ENCODE results near the gene GMDS. TPM values are rescaled to one million over a fixed set of nuclear protein-coding genes. Genes with fewer than 3 reads are reported as not detected.

Gene GMDS
- total and polyA plus RNA-seq, 2 of the 4 experiments (the other 2 are of a cell fraction): 7.3 to 21.9 TPM

DNA sequence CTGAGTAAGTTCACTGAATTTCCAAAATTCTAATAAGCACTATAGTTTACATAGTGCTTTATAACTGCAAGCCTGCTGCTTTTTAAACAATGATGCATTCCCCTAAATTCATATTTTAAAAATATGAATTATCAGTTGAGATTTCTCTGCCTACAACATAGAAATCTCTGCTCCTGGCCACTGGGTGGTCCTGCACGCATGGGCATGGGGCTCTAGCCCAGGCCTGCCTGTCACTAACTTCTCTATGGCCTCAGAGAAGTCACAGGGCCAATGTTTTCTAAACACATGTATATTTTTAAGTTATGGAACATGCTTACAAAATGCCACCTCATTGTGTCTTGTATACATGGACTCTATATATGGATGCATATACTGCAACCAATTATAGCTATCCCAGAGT lies 424.7 kb downstream of the GMDS start:
- Histone ChIP-seq H4K91ac (ENCODE audit: insufficient read depth, low read depth, low read length) (no peak overlapping the region), H2BK120ac (ENCODE audit: low read depth, low read length) (peak overlapping the region; percentile 58), H2BK5ac (ENCODE audit: low read depth, low read length, poor library complexity, severe bottlenecking) (peak overlapping the region; percentile 33), H4K5ac (ENCODE audit: low read depth, low read length) (peak overlapping the region; percentile 76; the same call in 1 of the 2 replicates), H2BK20ac (ENCODE audit: low read depth, low read length) (0 out of 2 replicates have a peak overlapping the region, but pooled peaks have one; percentile 45), H3K9me1 (ENCODE audit: insufficient read depth, low read length) (peaks cover 2% of the 10 kb centered on the region; the same call in 1 of the 2 replicates), H3K27ac (ENCODE audit: insufficient read depth, low read length) (peak overlapping the region; percentile 35; the same call in 1 of the 2 replicates), H3K18ac (ENCODE audit: low read depth, low read length) (peak overlapping the region; percentile 72; the same call in 1 of the 2 replicates), H3K36me3 (ENCODE audit: control insufficient read depth, insufficient read depth, low read length) (no peaks in the 10 kb centered on the region), H2AK9ac (replicated peaks; ENCODE audit: low read depth, low read length, poor library complexity) (no peak overlapping the region), H3K56ac (ENCODE audit: extremely low read depth, insufficient read depth, low read length) (no peak overlapping the region), H3K27me3 (ENCODE audit: control insufficient read depth, insufficient read depth, low read length) (no peaks in the 10 kb centered on the region), H3K4me2 (ENCODE audit: low read depth, low read length) (peak overlapping the region; percentile 89), H3K23ac (ENCODE audit: low read depth, low read length) (no peak overlapping the region), H2AFZ (replicated peaks; ENCODE audit: low read length, poor library complexity) (no peak overlapping the region), H3K9ac (ENCODE audit: low read depth, low read length) (no peak overlapping the region), H3K79me1 (ENCODE audit: low read depth in 1 of 2, low read length in 2 of 2) (no peaks in the 10 kb centered on the region), H3K4me3 (ENCODE audit: insufficient read depth, low read depth, low read length) (no peak overlapping the region), H4K8ac (ENCODE audit: low read depth in 2 of 2, low read length in 2 of 2) (peak overlapping the region in 1 of 2 experiments; percentile 43; a peak in 2 of 4 replicates), H3K4ac (ENCODE audit: low read depth, low read length) (0 out of 2 replicates have a peak overlapping the region, but pooled peaks have one; percentile 47), H3K14ac (replicated peaks; ENCODE audit: low read depth, low read length) (no peak overlapping the region), H2AK5ac (ENCODE audit: low read depth, low read length) (no peak overlapping the region), H2BK15ac (ENCODE audit: low read depth, low read length) (0 out of 3 replicates have a peak overlapping the region, but pooled peaks have one; percentile 45), H4K20me1 (ENCODE audit: insufficient read depth, low read length) (no peaks in the 10 kb centered on the region), H3K4me1 (ENCODE audit: control insufficient read depth, insufficient read depth, low read length) (peaks cover 11% of the 10 kb centered on the region), H3K9me3 (ENCODE audit: control insufficient read depth, insufficient read depth, low read length) (no peaks in the 10 kb centered on the region)
- POLR2A ChIA-PET (ENCODE audit: unreplicated experiment): no interaction called here
- DNase-seq (no peak), ATAC-seq (ENCODE audit: low read depth) (peak; percentile 44)
- dilution Hi-C loops (cut with HindIII; ENCODE audit: low sequenced_read_pairs, unreplicated experiment): no loop called here
- BruUV-seq (replicated peaks): no TSS peak
- intact Hi-C loops (cut with micrococcal nuclease): loop anchor here (10.0 kb wide), 1 partner anchor 284 kb away; no protein-coding TSS in a partner anchor
- TF ChIP-seq RAD21 (IDR thresholded peaks at IDR 0.05; ENCODE audit: low read length) (no peak), POLR2A (IDR thresholded peaks at IDR 0.05; ENCODE audit: low read depth, low read length) (no peak), MAFK (IDR thresholded peaks at IDR 0.05; ENCODE audit: low read depth, low read length) (no peak), NFE2L2 (IDR thresholded peaks at IDR 0.05; ENCODE audit: low read depth, low read length) (no peak), CHD1 (IDR thresholded peaks at IDR 0.05; ENCODE audit: low read depth, low read length) (no peak), RCOR1 (IDR thresholded peaks at IDR 0.05; ENCODE audit: insufficient replicate concordance, low read length) (no peak)
- TF ChIP-seq, protein P1, sequence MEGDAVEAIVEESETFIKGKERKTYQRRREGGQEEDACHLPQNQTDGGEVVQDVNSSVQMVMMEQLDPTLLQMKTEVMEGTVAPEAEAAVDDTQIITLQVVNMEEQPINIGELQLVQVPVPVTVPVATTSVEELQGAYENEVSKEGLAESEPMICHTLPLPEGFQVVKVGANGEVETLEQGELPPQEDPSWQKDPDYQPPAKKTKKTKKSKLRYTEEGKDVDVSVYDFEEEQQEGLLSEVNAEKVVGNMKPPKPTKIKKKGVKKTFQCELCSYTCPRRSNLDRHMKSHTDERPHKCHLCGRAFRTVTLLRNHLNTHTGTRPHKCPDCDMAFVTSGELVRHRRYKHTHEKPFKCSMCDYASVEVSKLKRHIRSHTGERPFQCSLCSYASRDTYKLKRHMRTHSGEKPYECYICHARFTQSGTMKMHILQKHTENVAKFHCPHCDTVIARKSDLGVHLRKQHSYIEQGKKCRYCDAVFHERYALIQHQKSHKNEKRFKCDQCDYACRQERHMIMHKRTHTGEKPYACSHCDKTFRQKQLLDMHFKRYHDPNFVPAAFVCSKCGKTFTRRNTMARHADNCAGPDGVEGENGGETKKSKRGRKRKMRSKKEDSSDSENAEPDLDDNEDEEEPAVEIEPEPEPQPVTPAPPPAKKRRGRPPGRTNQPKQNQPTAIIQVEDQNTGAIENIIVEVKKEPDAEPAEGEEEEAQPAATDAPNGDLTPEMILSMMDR (conservative IDR thresholded peaks at IDR 0.05; ENCODE audit: low read depth, low read length): no peak
- TF ChIP-seq, protein P2, sequence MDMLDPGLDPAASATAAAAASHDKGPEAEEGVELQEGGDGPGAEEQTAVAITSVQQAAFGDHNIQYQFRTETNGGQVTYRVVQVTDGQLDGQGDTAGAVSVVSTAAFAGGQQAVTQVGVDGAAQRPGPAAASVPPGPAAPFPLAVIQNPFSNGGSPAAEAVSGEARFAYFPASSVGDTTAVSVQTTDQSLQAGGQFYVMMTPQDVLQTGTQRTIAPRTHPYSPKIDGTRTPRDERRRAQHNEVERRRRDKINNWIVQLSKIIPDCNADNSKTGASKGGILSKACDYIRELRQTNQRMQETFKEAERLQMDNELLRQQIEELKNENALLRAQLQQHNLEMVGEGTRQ (IDR thresholded peaks at IDR 0.05; ENCODE audit: low read depth, low read length): no peak
- CTCF ChIA-PET: no interaction called here
- no CpG with 5 or more reads among the region's 1 CpG for WGBS, 2 experiments (ENCODE audit: extremely low coverage in 2 of 2, insufficient read length in 1 of 2)
- in situ Hi-C loops (cut with MboI; ENCODE audit: low sequenced_read_pairs): no loop called here
